Measurements from ENCODE around the gene BCAN. TPM values are rescaled to one million over a fixed set of nuclear protein-coding genes. Genes with fewer than 3 reads are reported as not detected.

Gene BCAN
- total and polyA plus RNA-seq, 3 donors from 2014 or later = 3.3 to 9.7 (median 8.8) TPM

- no peaks in the 10 kb centered on the region for H3K36me3 ChIP-seq (ENCODE audit: low read depth, missing control alignments)
- no peaks in the 10 kb centered on the region for H3K27me3 ChIP-seq
- intact Hi-C loops (cut with DNase I; ENCODE audit: low total_unique reads) = loop anchor here (5.0 to 10.0 kb wide), 2 partner anchors 93 to 145 kb away; no protein-coding TSS in a partner anchor
- peak in 1 of 3 experiments; percentile 9 for TF ChIP-seq CTCF (IDR thresholded peaks at IDR 0.05)
- no peak for TF ChIP-seq POLR2A (IDR thresholded peaks at IDR 0.05)
- DNase-seq = no peak
- H3K4me1 ChIP-seq = peaks cover 7% of the 10 kb centered on the region
- no peak overlapping the region for H3K4me3 ChIP-seq
- H3K9me3 ChIP-seq = no peaks in the 10 kb centered on the region
- 72 to 88% methylated on average over 3 of the region's 3 CpGs for WGBS, 2 donors
- no peak overlapping the region for H3K27ac ChIP-seq
Measured at GRCh38 chr1:156599811-156600210, 42.1 kb upstream of the BCAN start.

GRCh38 chr1:156600733-156601121, 41.2 kb upstream of the BCAN start:
- H3K27me3 ChIP-seq = no peaks in the 10 kb centered on the region
- peak overlapping the region; percentile 62 to 81 for H3K4me3 ChIP-seq
- DNase-seq = no peak
- H3K9me3 ChIP-seq = no peaks in the 10 kb centered on the region
- peaks cover 7% of the 10 kb centered on the region for H3K4me1 ChIP-seq
- intact Hi-C loops (cut with DNase I; ENCODE audit: low total_unique reads) = loop anchor here (5.0 to 10.0 kb wide), 2 partner anchors 93 to 146 kb away; no protein-coding TSS in a partner anchor
- no peak for TF ChIP-seq CTCF (IDR thresholded peaks at IDR 0.05)
- TF ChIP-seq POLR2A (IDR thresholded peaks at IDR 0.05) = no peak
- no peaks in the 10 kb centered on the region for H3K36me3 ChIP-seq (ENCODE audit: low read depth, missing control alignments)
- H3K27ac ChIP-seq = peak overlapping the region; percentile 65 to 83
- WGBS, 2 donors = 1 to 3% methylated on average over 13 of the region's 13 CpGs

GRCh38 chr1:156601122-156601830, 40.6 kb upstream of the BCAN start, which contains the start of gene GPATCH4:
TSS of gene GPATCH4 (minus strand) at chr1:156601479.
- peak; percentile 95 for DNase-seq
- Histone ChIP-seq H3K27me3 (no peaks in the 10 kb centered on the region), H3K4me3 (peak within 1 kb of the TSS; percentile 62 to 81), H3K36me3 (ENCODE audit: low read depth, missing control alignments) (no peaks in the 10 kb centered on the region), H3K27ac (peak within 1 kb of the TSS; percentile 65 to 83), H3K4me1 (peaks cover 7% of the 10 kb centered on the region), H3K9me3 (no peaks in the 10 kb centered on the region)
- no peak for TF ChIP-seq CTCF (IDR thresholded peaks at IDR 0.05)
- TF ChIP-seq POLR2A (IDR thresholded peaks at IDR 0.05) = no peak
- intact Hi-C loops (cut with DNase I; ENCODE audit: low total_unique reads) = loop anchor here (5.0 to 10.0 kb wide), 2 partner anchors 94 to 146 kb away; no protein-coding TSS in a partner anchor
- 1% methylated on average over 32 to 35 of the region's 35 CpGs for WGBS, 2 donors

GRCh38 chr1:156601892-156602291, 40.0 kb upstream of the BCAN start:
- Histone ChIP-seq H3K36me3 (ENCODE audit: low read depth, missing control alignments) (no peaks in the 10 kb centered on the region), H3K27me3 (no peaks in the 10 kb centered on the region), H3K4me1 (peaks cover 7% of the 10 kb centered on the region), H3K9me3 (no peaks in the 10 kb centered on the region), H3K27ac (peak overlapping the region; percentile 65 to 83), H3K4me3 (peak overlapping the region; percentile 62 to 81)
- intact Hi-C loops (cut with DNase I; ENCODE audit: low total_unique reads) = loop anchor here (5.0 to 10.0 kb wide), 2 partner anchors 95 to 147 kb away; no protein-coding TSS in a partner anchor
- TF ChIP-seq POLR2A (IDR thresholded peaks at IDR 0.05) (no peak), CTCF (IDR thresholded peaks at IDR 0.05) (no peak)
- DNase-seq = no peak
- WGBS, 2 donors = 46 to 49% methylated on average over 12 of the region's 12 CpGs
